Coronary artery (tissue), 2 donors: ENCODE results near the gene GEMIN8.

Source experiments
- DNase-seq: peaks from one replicate; pipeline ENCODE4 v3.0.0-alpha.2; 2017; ENCODE audit warnings: low spot score
- H3K27ac ChIP-seq, 2 donors: fragments of 200-600 bp; sonication (generic); one replicate each; pipeline ENCODE4 v1.5.1; 2016 to 2019
- H3K4me3 ChIP-seq: fragments of 200-600 bp; sonication (generic); 2 replicates; pipeline ENCODE4 v1.5.1; 2016; ENCODE audit warnings: mild to moderate bottlenecking, moderate library complexity
- CTCF ChIP-seq: fragments of 200-600 bp; sonication (generic); IDR thresholded peaks from one replicate; pipeline ENCODE4 v1.5.1; 2019; ENCODE audit warnings: antibody characterized with exemption

The GEMIN8 gene

GRCh38 chrX:14006540-14006939, 23.2 kb downstream of the GEMIN8 start:
- TF ChIP-seq CTCF = no peak
- H3K4me3 ChIP-seq = no peak overlapping the region
- H3K27ac ChIP-seq = no peak overlapping the region
- DNase-seq = no peak

GRCh38 chrX:14003876-14004425, 25.7 kb downstream of the GEMIN8 start:
- DNase-seq = no peak
- no peak overlapping the region for H3K27ac ChIP-seq
- no peak for TF ChIP-seq CTCF
- no peak overlapping the region for H3K4me3 ChIP-seq

- no peak overlapping the region for H3K27ac ChIP-seq
- DNase-seq = no peak
- H3K4me3 ChIP-seq = no peak overlapping the region
- no peak for TF ChIP-seq CTCF
Observed at GRCh38 chrX:14003028-14003427, 26.7 kb downstream of the GEMIN8 start.

- Histone ChIP-seq H3K4me3 (no peak overlapping the region), H3K27ac (no peak overlapping the region)
- TF ChIP-seq CTCF = no peak
- DNase-seq = no peak
Observed at GRCh38 chrX:13996650-13997049, 33.0 kb downstream of the GEMIN8 start.

GRCh38 chrX:13994536-13995080, 35.1 kb downstream of the GEMIN8 start:
- Histone ChIP-seq H3K4me3 (no peak overlapping the region), H3K27ac (no peak overlapping the region)
- DNase-seq = no peak
- TF ChIP-seq CTCF = no peak

GRCh38 chrX:13994104-13994503, 35.6 kb downstream of the GEMIN8 start:
- no peak for TF ChIP-seq CTCF
- no peak for DNase-seq
- no peak overlapping the region for H3K27ac ChIP-seq
- no peak overlapping the region for H3K4me3 ChIP-seq

GRCh38 chrX:13990126-13990800, 39.4 kb downstream of the GEMIN8 start:
- no peak for TF ChIP-seq CTCF
- no peak for DNase-seq

More at GRCh38 chrX:13990126-13990800, 39.4 kb downstream of the GEMIN8 start:
- H3K4me3 ChIP-seq = no peak overlapping the region
- H3K27ac ChIP-seq = no peak overlapping the region
